Inferior parietal cortex (tissue), 1 donor: ENCODE data around the gene NXNL1.
A peak's percentile ranks its signal among the peaks of the same experiment; 100 is the strongest.

ENCODE experiments used
- DNase-seq: peaks from one replicate; pipeline ENCODE4 v3.0.0-alpha.2; 2016; ENCODE audit errors: extremely low spot score

Gene NXNL1

GRCh38 chr19:17419621-17420474 lies 40.9 kb downstream of the NXNL1 start, which contains the start of gene MVB12A:
Gene MVB12A, plus strand, starts transcription at chr19:17420047. Its CDS starts 89 bp downstream, at chr19:17420136.
- peak; percentile 99 for DNase-seq

GRCh38 chr19:17419154-17419620 lies 41.5 kb downstream of the NXNL1 start:
- DNase-seq, result no peak

GRCh38 chr19:17418710-17419109 lies 42.0 kb downstream of the NXNL1 start:
- DNase-seq, result no peak

GRCh38 chr19:17415121-17415520 lies 45.6 kb downstream of the NXNL1 start:
- no peak for DNase-seq

GRCh38 chr19:17414097-17414496 lies 46.6 kb downstream of the NXNL1 start:
- no peak for DNase-seq

- no peak for DNase-seq
These were observed 48.9 kb downstream of the NXNL1 start for GRCh38 chr19:17411801-17412200.

- no peak for DNase-seq
These were observed 50.7 kb downstream of the NXNL1 start for GRCh38 chr19:17409990-17410389.

GRCh38 chr19:17406887-17407196 lies 53.9 kb downstream of the NXNL1 start:
- no peak for DNase-seq

- no peak for DNase-seq
These were observed 54.5 kb downstream of the NXNL1 start for GRCh38 chr19:17406046-17406886.
